Immature natural killer cell (primary cell): Measurements from ENCODE around the gene GRM4. TPM values are rescaled to one million over a fixed set of nuclear protein-coding genes. Genes with fewer than 3 reads are reported as not detected.

ENCODE experiments used
- DNase-seq, 3 donors: peaks; one replicate each; pipeline ENCODE4 v3.0.0; 2022; ENCODE audit warnings: mixed read lengths in 1 of 3
- H3K27ac Mint-ChIP-seq, 6 donors: one replicate each; pipeline ENCODE4 v1.8.0; 2020; ENCODE audit warnings: mixed read lengths in 6 of 6, mild to moderate bottlenecking in 5 of 6, inconsistent platforms in 4 of 6, moderate library complexity in 3 of 6
- H3K27me3 Mint-ChIP-seq, 3 donors: one replicate each; pipeline ENCODE4 v1.8.0; 2020 to 2021; ENCODE audit warnings: low read depth in 3 of 3, mild to moderate bottlenecking in 3 of 3, mixed read lengths in 3 of 3, moderate library complexity in 3 of 3, inconsistent platforms in 1 of 3
- H3K36me3 Mint-ChIP-seq, 3 donors: one replicate each; pipeline ENCODE4 v1.8.0; 2020; ENCODE audit warnings: mixed read lengths in 3 of 3, inconsistent platforms in 2 of 3, mild to moderate bottlenecking in 2 of 3
- H3K4me1 Mint-ChIP-seq, 2 donors: one replicate each; pipeline ENCODE4 v1.8.0; 2020; ENCODE audit warnings: inconsistent platforms in 2 of 2, mild to moderate bottlenecking in 2 of 2, mixed read lengths in 2 of 2, moderate library complexity in 1 of 2
- H3K4me3 Mint-ChIP-seq, 5 donors: one replicate each; pipeline ENCODE4 v1.8.0; 2020; ENCODE audit warnings: mild to moderate bottlenecking in 5 of 5, mixed read lengths in 5 of 5, inconsistent platforms in 3 of 5, moderate library complexity in 3 of 5
- H3K9me3 Mint-ChIP-seq, 6 donors: one replicate each; pipeline ENCODE4 v1.8.0; 2020; ENCODE audit warnings: mild to moderate bottlenecking in 6 of 6, mixed read lengths in 6 of 6, inconsistent platforms in 4 of 6, moderate library complexity in 3 of 6
- polyA plus RNA-seq, 3 donors: library from polyadenylated mRNA; unstranded; fragments of 300-500 nt; fragmentation: Illumina TruSeq; gene quantifications; one replicate each; pipeline ENCODE4 v1.2.3, GENCODE V29; 2021

Gene GRM4
- polyA plus RNA-seq, 3 donors from 2014 or later, result not detected

DNA sequence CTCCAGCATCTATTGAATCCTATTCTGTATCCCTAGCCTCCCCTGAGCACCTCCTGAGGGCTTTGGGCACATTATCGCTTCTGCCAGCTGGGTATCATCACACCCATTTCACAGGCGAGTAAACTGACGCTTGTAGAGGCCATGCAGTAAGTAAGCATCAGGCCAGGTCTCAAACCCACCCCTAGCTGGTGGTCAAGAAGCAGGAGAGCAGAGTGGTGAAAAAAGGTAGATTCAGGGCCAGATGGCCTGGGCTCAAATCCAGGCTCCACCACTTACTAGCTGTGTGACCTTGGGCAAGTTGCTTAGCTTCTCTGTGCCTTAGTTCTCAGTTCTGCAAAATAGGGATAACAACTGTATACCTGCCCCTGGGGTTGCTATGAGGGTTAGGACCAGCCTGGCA is 19.9 kb downstream of the GRM4 start:
- Mint-ChIP-seq H3K9me3 (no peaks in the 10 kb centered on the region), H3K36me3 (no peaks in the 10 kb centered on the region), H3K4me3 (no peak overlapping the region), H3K4me1 (peaks cover 0 to 2% of the 10 kb centered on the region in 2 donors), H3K27ac (no peak overlapping the region), H3K27me3 (peaks cover 2 to 3% (median 2%) of the 10 kb centered on the region in 3 donors)
- DNase-seq, result no peak

DNA sequence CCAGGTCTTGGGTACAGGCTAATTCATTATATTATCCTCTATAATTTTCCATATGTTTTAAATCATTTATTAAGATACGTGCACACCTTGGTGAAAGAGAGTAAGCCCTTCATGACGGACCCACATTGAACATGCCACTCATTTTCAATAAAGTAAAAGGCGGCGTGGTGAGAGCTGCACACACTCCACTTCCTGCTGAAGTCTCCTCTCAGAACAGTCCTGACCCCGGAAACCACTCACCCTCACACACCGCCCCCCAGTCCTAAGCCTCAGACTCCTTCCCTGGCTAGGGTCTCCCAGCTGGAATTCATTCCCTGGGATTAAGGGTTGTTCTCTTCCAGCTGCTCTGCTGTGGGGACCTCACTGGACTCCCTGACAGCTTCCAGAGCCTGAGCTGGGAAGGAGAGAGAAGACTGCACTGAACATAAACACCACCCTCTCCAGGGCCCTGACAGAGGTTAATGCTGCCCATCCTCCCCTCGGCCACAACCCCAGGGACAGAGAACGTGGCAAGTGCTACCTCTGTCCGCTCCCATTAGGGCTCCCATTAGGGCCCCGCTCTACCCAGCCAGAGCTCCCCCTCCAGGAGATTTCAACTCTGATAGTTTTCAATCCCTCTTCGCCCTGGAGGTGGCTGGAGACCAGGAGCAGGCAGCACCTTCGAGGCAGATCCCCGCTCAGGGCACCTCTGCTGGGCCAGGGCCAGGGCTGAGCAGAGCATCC is 24.8 kb downstream of the GRM4 start:
- Mint-ChIP-seq H3K27me3 (peaks cover 3 to 6% (median 4%) of the 10 kb centered on the region in 3 donors), H3K4me3 (no peak overlapping the region), H3K27ac (no peak overlapping the region), H3K9me3 (no peaks in the 10 kb centered on the region), H3K36me3 (no peaks in the 10 kb centered on the region), H3K4me1 (peaks cover 0 to 2% of the 10 kb centered on the region in 2 donors)
- DNase-seq, result no peak

DNA sequence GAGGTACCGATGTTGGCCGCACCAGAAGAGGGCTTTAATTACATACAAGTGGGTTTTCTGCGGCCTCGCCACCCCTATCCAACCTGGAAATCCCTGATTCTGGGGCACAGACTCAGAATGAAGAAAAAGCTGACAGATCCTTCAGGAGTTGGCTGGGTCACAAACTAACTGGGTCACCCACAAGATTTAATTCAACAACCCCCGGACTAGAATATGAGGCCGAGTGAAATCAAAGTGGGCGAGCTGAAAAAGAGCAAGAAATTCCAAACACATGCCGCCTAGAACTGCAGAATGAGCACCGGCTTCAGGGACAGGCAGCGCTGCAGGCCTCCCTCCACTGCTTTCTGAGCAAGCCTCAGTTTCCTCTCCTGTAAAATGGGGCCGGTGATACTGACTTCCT is 30.0 kb downstream of the GRM4 start:
- H3K27me3 Mint-ChIP-seq, result peaks cover 5 to 12% (median 9%) of the 10 kb centered on the region in 3 donors
- no peaks in the 10 kb centered on the region for H3K4me1 Mint-ChIP-seq
- H3K36me3 Mint-ChIP-seq, result no peaks in the 10 kb centered on the region
- H3K4me3 Mint-ChIP-seq, result no peak overlapping the region
- no peak for DNase-seq
- no peak overlapping the region for H3K27ac Mint-ChIP-seq
- H3K9me3 Mint-ChIP-seq, result peaks cover 0 to 3% (median 0%) of the 10 kb centered on the region in 6 donors

- H3K9me3 Mint-ChIP-seq, result peaks cover 0 to 3% (median 0%) of the 10 kb centered on the region in 6 donors
- no peak overlapping the region for H3K4me3 Mint-ChIP-seq
- peaks cover 5 to 12% (median 9%) of the 10 kb centered on the region in 3 donors for H3K27me3 Mint-ChIP-seq
- H3K4me1 Mint-ChIP-seq, result no peaks in the 10 kb centered on the region
- peak in 1 of 3 donors; percentile 5 for DNase-seq
- H3K27ac Mint-ChIP-seq, result no peak overlapping the region
- H3K36me3 Mint-ChIP-seq, result no peaks in the 10 kb centered on the region
Measured at GRCh38 chr6:34115403-34115795, 30.5 kb downstream of the GRM4 start.

DNA sequence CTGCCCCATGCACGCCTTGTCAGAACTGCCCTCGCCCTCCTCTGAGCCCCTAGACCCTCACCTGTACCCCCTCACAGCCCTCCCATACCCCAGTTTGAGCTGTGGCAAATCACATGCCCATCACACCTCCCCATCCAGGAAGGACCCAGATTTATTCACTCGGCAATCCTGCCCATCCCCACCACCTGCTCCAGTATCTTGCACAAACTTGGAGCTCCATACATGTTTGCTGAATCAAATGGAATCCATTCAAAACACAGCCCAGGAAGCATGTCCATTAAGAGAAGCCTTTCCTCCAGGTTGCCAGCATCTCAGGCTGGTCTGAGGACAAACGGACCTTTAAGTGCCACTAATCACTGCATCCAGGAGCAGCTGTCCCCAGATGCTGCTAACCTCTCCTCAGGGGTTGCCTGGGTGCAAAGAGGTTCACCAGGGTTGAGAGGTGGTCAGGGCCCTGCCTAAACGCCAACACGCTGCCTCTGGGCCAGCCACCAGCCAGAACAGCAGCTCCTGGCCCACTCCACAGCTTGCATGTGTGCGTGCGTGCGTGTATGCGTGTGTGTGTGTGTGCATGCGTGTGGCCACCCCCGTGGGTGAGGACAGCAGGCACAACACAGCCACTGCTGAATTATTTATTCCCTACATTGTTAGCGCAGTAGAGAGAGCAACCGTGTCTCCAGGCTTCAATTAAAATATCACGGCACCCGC is 31.0 kb downstream of the GRM4 start:
- no peak overlapping the region for H3K27ac Mint-ChIP-seq
- no peaks in the 10 kb centered on the region for H3K36me3 Mint-ChIP-seq
- H3K4me3 Mint-ChIP-seq, result no peak overlapping the region

GRCh38 chr6:34113532-34113931 is 32.4 kb downstream of the GRM4 start:
- Mint-ChIP-seq H3K27me3 (peaks cover 3 to 11% (median 9%) of the 10 kb centered on the region in 3 donors), H3K4me1 (no peaks in the 10 kb centered on the region), H3K36me3 (no peaks in the 10 kb centered on the region), H3K4me3 (no peak overlapping the region), H3K9me3 (peaks cover 0 to 3% (median 0%) of the 10 kb centered on the region in 6 donors), H3K27ac (no peak overlapping the region)
- DNase-seq, result no peak

More for the DNA sequence above, 31.0 kb downstream of the GRM4 start:
- H3K4me1 Mint-ChIP-seq, result no peaks in the 10 kb centered on the region
- H3K27me3 Mint-ChIP-seq, result peaks cover 5 to 12% (median 9%) of the 10 kb centered on the region in 3 donors
- no peak for DNase-seq
- H3K9me3 Mint-ChIP-seq, result peaks cover 0 to 3% (median 0%) of the 10 kb centered on the region in 6 donors

- Mint-ChIP-seq H3K4me1 (no peaks in the 10 kb centered on the region), H3K36me3 (no peaks in the 10 kb centered on the region), H3K27ac (no peak overlapping the region), H3K27me3 (peaks cover 3 to 11% (median 9%) of the 10 kb centered on the region in 3 donors), H3K4me3 (no peak overlapping the region), H3K9me3 (peaks cover 0 to 3% (median 0%) of the 10 kb centered on the region in 6 donors)
- DNase-seq, result no peak
Measured at GRCh38 chr6:34112126-34112525, 33.8 kb downstream of the GRM4 start.

GRCh38 chr6:34110610-34111009 is 35.3 kb downstream of the GRM4 start:
- no peak for DNase-seq
- no peaks in the 10 kb centered on the region for H3K4me1 Mint-ChIP-seq
- no peak overlapping the region for H3K27ac Mint-ChIP-seq
- peaks cover 3 to 14% (median 9%) of the 10 kb centered on the region in 3 donors for H3K27me3 Mint-ChIP-seq
- H3K4me3 Mint-ChIP-seq, result no peak overlapping the region
- no peaks in the 10 kb centered on the region for H3K36me3 Mint-ChIP-seq
- H3K9me3 Mint-ChIP-seq, result peaks cover 0 to 3% (median 0%) of the 10 kb centered on the region in 6 donors

DNA sequence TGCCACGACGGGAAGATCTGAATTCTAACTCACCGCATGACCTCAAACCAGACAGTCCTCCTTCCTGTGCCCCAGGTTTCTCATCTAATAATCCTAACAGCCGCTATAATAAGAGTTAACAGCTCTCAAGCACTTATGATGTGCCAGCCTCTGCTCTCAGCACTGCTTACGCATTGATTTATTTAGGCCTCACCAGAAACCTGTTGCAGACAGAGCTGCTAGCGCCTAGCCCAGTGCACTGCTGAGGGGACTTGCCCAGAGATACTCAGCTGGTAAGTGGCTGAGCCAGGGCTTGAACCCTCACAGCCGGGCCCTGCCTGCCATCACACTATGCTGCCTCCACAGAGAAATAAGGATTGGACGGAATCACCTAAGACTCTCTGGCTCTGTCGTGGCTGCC is 37.7 kb downstream of the GRM4 start:
- H3K36me3 Mint-ChIP-seq, result no peaks in the 10 kb centered on the region
- H3K4me3 Mint-ChIP-seq, result no peak overlapping the region
- H3K4me1 Mint-ChIP-seq, result no peaks in the 10 kb centered on the region
- H3K9me3 Mint-ChIP-seq, result no peaks in the 10 kb centered on the region
- no peak for DNase-seq
- no peak overlapping the region for H3K27ac Mint-ChIP-seq
- peaks cover 1 to 10% (median 10%) of the 10 kb centered on the region in 3 donors for H3K27me3 Mint-ChIP-seq

- no peaks in the 10 kb centered on the region for H3K4me1 Mint-ChIP-seq
- no peak overlapping the region for H3K4me3 Mint-ChIP-seq
- H3K9me3 Mint-ChIP-seq, result no peaks in the 10 kb centered on the region
- DNase-seq, result no peak
- no peak overlapping the region for H3K27ac Mint-ChIP-seq
- H3K27me3 Mint-ChIP-seq, result peaks cover 4 to 10% (median 7%) of the 10 kb centered on the region in 3 donors
- no peaks in the 10 kb centered on the region for H3K36me3 Mint-ChIP-seq
Measured at GRCh38 chr6:34106900-34107299, 39.0 kb downstream of the GRM4 start.

- Mint-ChIP-seq H3K9me3 (no peaks in the 10 kb centered on the region), H3K4me1 (no peaks in the 10 kb centered on the region), H3K4me3 (no peak overlapping the region), H3K27ac (no peak overlapping the region), H3K27me3 (peaks cover 4 to 10% (median 7%) of the 10 kb centered on the region in 3 donors), H3K36me3 (no peaks in the 10 kb centered on the region)
- DNase-seq, result no peak
Measured at GRCh38 chr6:34106421-34106820, 39.5 kb downstream of the GRM4 start.

- H3K36me3 Mint-ChIP-seq, result no peaks in the 10 kb centered on the region
- H3K4me1 Mint-ChIP-seq, result no peaks in the 10 kb centered on the region
- no peak overlapping the region for H3K27ac Mint-ChIP-seq
- no peaks in the 10 kb centered on the region for H3K9me3 Mint-ChIP-seq
- DNase-seq, result no peak
- peaks cover 6 to 16% (median 7%) of the 10 kb centered on the region in 3 donors for H3K27me3 Mint-ChIP-seq
- H3K4me3 Mint-ChIP-seq, result no peak overlapping the region
Measured at GRCh38 chr6:34104628-34105027, 41.3 kb downstream of the GRM4 start.

DNA sequence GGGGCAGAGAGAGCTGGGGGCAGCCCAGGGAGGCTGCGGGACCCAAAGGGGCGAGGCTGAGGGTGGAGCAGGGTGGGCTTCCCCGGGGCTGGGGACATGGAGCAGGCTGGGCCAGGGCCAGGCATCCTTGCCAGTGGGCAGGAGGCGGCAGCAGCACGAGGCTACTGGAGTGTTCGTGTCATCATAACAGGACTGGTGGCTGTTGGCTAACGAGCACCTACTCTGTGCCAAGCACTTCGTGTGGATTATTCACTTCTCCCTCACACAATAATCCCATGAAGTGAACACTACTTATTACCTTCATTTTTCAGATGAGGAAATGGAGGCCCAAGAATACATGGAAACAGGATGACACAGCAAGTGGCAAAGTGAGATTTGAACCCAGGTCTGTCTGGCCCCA is 41.7 kb downstream of the GRM4 start:
- no peak overlapping the region for H3K4me3 Mint-ChIP-seq
- DNase-seq, result no peak
- no peaks in the 10 kb centered on the region for H3K36me3 Mint-ChIP-seq
- H3K27me3 Mint-ChIP-seq, result peaks cover 6 to 16% (median 7%) of the 10 kb centered on the region in 3 donors
- no peaks in the 10 kb centered on the region for H3K4me1 Mint-ChIP-seq
- H3K9me3 Mint-ChIP-seq, result no peaks in the 10 kb centered on the region
- no peak overlapping the region for H3K27ac Mint-ChIP-seq

GRCh38 chr6:34103321-34103720 is 42.6 kb downstream of the GRM4 start:
- Mint-ChIP-seq H3K27ac (no peak overlapping the region), H3K4me1 (no peaks in the 10 kb centered on the region), H3K9me3 (no peaks in the 10 kb centered on the region), H3K27me3 (peaks cover 6 to 16% (median 7%) of the 10 kb centered on the region in 3 donors), H3K36me3 (no peaks in the 10 kb centered on the region), H3K4me3 (no peak overlapping the region)
- DNase-seq, result no peak
